GM19238 (cell line): ENCODE results near the gene FUT9.

ENCODE experiments used
- DNase-seq: peaks from one replicate; pipeline ENCODE4 v3.0.0; 2011; ENCODE audit warnings: low spot score; ENCODE audit not compliant: insufficient read length

Gene FUT9

GRCh38 chr6:96066376-96066775 is 50.6 kb downstream of the FUT9 start:
- no peak for DNase-seq

GRCh38 chr6:96073555-96073954 is 57.8 kb downstream of the FUT9 start:
- no peak for DNase-seq

GRCh38 chr6:96074006-96074405 is 58.2 kb downstream of the FUT9 start:
- DNase-seq: no peak

GRCh38 chr6:96075826-96076225 is 60.1 kb downstream of the FUT9 start:
- no peak for DNase-seq

- DNase-seq: no peak
These were observed 71.0 kb downstream of the FUT9 start for GRCh38 chr6:96086745-96087144.

GRCh38 chr6:96089173-96089572 is 73.4 kb downstream of the FUT9 start:
- no peak for DNase-seq

GRCh38 chr6:96094077-96094476 is 78.3 kb downstream of the FUT9 start:
- no peak for DNase-seq

GRCh38 chr6:96099069-96099468 is 83.3 kb downstream of the FUT9 start:
- DNase-seq: no peak

- no peak for DNase-seq
These were observed 85.8 kb downstream of the FUT9 start for GRCh38 chr6:96101564-96101963.

- DNase-seq: no peak
These were observed 89.1 kb downstream of the FUT9 start for GRCh38 chr6:96104910-96105309.

GRCh38 chr6:96110878-96111277 is 95.1 kb downstream of the FUT9 start:
- DNase-seq: no peak

GRCh38 chr6:96116674-96117073 is 100.9 kb downstream of the FUT9 start:
- DNase-seq: no peak

GRCh38 chr6:96124778-96125177 is 109.0 kb downstream of the FUT9 start:
- DNase-seq: no peak

GRCh38 chr6:96138406-96138805 is 122.6 kb downstream of the FUT9 start:
- DNase-seq: no peak

GRCh38 chr6:96142142-96142541 is 126.4 kb downstream of the FUT9 start:
- no peak for DNase-seq

GRCh38 chr6:96150431-96150830 is 134.7 kb downstream of the FUT9 start:
- DNase-seq: no peak

GRCh38 chr6:96151707-96152106 is 135.9 kb downstream of the FUT9 start:
- DNase-seq: no peak

GRCh38 chr6:96152114-96152708 is 136.4 kb downstream of the FUT9 start:
- no peak for DNase-seq

- no peak for DNase-seq
These were observed 138.0 kb downstream of the FUT9 start for GRCh38 chr6:96153775-96154174.

- no peak for DNase-seq
These were observed 140.7 kb downstream of the FUT9 start for GRCh38 chr6:96156425-96156824.

- DNase-seq: peak; percentile 2
These were observed 141.3 kb downstream of the FUT9 start for GRCh38 chr6:96157018-96157565.

- no peak for DNase-seq
These were observed 146.9 kb downstream of the FUT9 start for GRCh38 chr6:96162711-96163120.

- DNase-seq: no peak
These were observed 149.0 kb downstream of the FUT9 start for GRCh38 chr6:96164802-96165201.

- no peak for DNase-seq
These were observed 155.3 kb downstream of the FUT9 start for GRCh38 chr6:96171112-96171511.
